22Rv1 (cell line): ENCODE results near the gene FNBP1L.

Source experiments
- H3K27ac ChIP-seq: fragments of 450-650 bp; 2 replicates; pipeline ENCODE4 v1.5.1; 2017
- CTCF ChIP-seq: fragments of 450-650 bp; IDR thresholded peaks from 2 replicates; pipeline ENCODE4 v1.5.1; 2017; ENCODE audit warnings: mild to moderate bottlenecking
- ZFX ChIP-seq: fragments of 450-650 bp; IDR thresholded peaks from 2 replicates; pipeline ENCODE4 v1.6.1; 2017; ENCODE audit warnings: antibody characterized with exemption, borderline replicate concordance

The FNBP1L gene

DNA sequence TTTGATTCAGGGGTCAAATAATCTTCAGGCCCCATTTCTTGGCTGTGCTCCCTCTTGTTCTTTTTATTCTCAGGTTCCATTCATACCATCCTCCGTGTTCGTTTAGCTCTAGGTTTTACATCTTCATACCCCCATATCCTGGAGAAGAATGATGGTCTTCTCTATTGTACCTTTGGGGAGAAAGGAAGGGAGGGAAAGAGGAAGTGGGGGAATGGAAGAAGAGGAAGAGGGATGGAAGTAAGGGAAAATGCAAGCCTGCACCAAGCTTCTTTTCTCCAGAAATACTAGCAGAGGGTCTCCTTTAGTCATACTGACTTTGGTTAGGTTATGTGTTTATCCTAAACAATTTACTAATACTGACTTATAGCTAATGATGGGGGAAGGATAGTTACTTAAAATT lies 52.4 kb downstream of the FNBP1L start:
- TF ChIP-seq ZFX = no peak
- H3K27ac ChIP-seq = no peak overlapping the region

- 0 out of 2 replicates have a peak overlapping the region, but pooled peaks have one; percentile 2 for H3K27ac ChIP-seq
These were observed 53.5 kb downstream of the FNBP1L start for GRCh38 chr1:93501399-93501798.

GRCh38 chr1:93501829-93502369 lies 54.0 kb downstream of the FNBP1L start:
- TF ChIP-seq CTCF (no peak), ZFX (no peak)
- 0 out of 2 replicates have a peak overlapping the region, but pooled peaks have one; percentile 2 for H3K27ac ChIP-seq

More at GRCh38 chr1:93501399-93501798, 53.5 kb downstream of the FNBP1L start:
- no peak for TF ChIP-seq ZFX
- TF ChIP-seq CTCF = no peak

- H3K27ac ChIP-seq = no peak overlapping the region
These were observed 54.7 kb downstream of the FNBP1L start for GRCh38 chr1:93502571-93502970.

DNA sequence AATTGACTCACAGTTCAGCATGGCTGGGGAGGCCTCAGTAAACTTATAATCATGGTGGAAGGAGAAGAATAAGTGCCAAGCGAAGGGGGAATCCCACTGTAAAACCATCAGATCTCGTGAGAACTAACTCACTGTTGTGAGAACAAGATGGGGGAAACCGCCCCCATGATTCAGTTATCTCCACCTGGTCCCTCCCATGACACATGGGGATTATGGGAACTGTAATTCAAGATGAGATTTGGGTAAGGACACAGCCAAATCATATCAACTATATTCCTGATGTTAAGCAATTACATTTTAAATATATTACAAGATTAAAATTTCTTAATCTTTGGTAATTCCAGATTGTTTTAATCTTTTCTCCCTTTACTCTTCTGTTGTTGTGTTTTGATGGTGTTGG lies 55.2 kb downstream of the FNBP1L start:
- H3K27ac ChIP-seq = no peak overlapping the region
- TF ChIP-seq CTCF (no peak), ZFX (no peak)

More at GRCh38 chr1:93502571-93502970, 54.7 kb downstream of the FNBP1L start:
- no peak for TF ChIP-seq CTCF
- TF ChIP-seq ZFX = no peak

GRCh38 chr1:93503816-93504215 lies 55.9 kb downstream of the FNBP1L start:
- no peak overlapping the region for H3K27ac ChIP-seq
- TF ChIP-seq ZFX = no peak
- no peak for TF ChIP-seq CTCF

DNA sequence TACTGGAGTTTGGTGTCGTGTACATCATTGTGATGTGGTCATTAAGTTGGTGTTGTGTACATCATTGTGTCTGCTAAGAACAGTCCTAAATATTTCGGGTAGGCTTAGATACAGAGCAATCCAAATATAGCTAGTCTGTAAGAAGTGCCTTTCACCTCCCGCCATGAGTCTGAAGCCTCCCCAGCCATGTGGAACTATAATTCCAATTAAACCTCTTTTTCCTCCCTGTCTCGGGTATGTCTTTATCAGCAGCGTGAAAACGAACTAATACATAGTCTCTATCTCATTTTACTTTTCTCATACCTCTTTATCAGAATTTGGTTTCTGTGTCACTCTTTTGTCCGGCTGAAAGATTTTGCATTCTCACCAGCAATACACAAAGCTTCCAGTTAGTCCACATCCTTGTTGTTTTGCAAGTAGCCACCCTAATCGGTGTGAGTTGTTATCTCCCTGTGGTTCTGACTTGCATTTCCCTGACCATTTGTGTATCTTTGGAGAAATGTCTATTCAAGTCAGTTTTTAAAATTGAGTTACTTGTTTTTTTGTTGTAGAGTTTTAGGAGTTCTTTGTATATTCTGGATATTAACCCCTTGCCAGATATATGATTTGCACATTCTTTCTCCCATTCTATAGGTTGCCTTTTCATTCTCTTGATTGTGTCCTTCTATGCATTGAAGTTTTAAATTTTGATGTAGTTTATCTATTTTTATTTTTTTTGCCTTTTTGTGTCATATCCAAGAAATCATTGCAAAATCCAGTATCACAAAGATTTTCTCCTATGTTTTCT lies 56.5 kb downstream of the FNBP1L start:
- H3K27ac ChIP-seq = no peak overlapping the region
- TF ChIP-seq ZFX = no peak
- TF ChIP-seq CTCF = no peak

GRCh38 chr1:93506126-93506525 lies 58.2 kb downstream of the FNBP1L start:
- no peak overlapping the region for H3K27ac ChIP-seq
- TF ChIP-seq ZFX (no peak), CTCF (no peak)
